WTC11 (cell line): Measurements from ENCODE around the gene LMF1. TPM values are rescaled to one million over a fixed set of nuclear protein-coding genes. Genes with fewer than 3 reads are reported as not detected.

Source experiments
- ATAC-seq: fragments of 200-7000 bp; cut with Tn5 transposase; 2 replicates; pipeline ENCODE4 v1.10.0; 2021; ENCODE audit warnings: mild to moderate bottlenecking, moderate library complexity
- CTCF ChIA-PET: fragments of 300-600 bp; sonication (Branson Sonifier 250); formaldehyde crosslinking; loops from one replicate; lab custom pipeline; 2021; ENCODE audit warnings: antibody characterized with exemption; lab: Charles Lee
- POLR2A ChIA-PET: fragments of 350-600 bp; sonication (Branson Sonifier 250); formaldehyde crosslinking; loops from one replicate; lab custom pipeline; 2021; ENCODE audit warnings: antibody characterized with exemption; lab: Charles Lee
- DNase-seq: peaks from one replicate; pipeline ENCODE4 v3.0.0; 2021; ENCODE audit warnings: low spot score
- H3K27ac Mint-ChIP-seq: 2 replicates; pipeline ENCODE4 v1.8.0; 2021; ENCODE audit warnings: mixed read lengths
- H3K27me3 Mint-ChIP-seq: 2 replicates; pipeline ENCODE4 v1.8.0; 2021; ENCODE audit warnings: low read depth, mild to moderate bottlenecking, moderate library complexity, mixed read lengths
- H3K36me3 Mint-ChIP-seq: 2 replicates; pipeline ENCODE4 v1.8.0; 2021; ENCODE audit warnings: mixed read lengths
- H3K4me1 Mint-ChIP-seq: 2 replicates; pipeline ENCODE4 v1.8.0; 2022; ENCODE audit warnings: mixed read lengths
- H3K4me3 Mint-ChIP-seq: 2 replicates; pipeline ENCODE4 v1.8.0; 2021; ENCODE audit warnings: mild to moderate bottlenecking, moderate library complexity, mixed read lengths
- H3K9me3 Mint-ChIP-seq: 2 replicates; pipeline ENCODE4 v1.8.0; 2021; ENCODE audit warnings: mixed read lengths
- ATF6 ChIP-seq: sonication (generic); formaldehyde crosslinking; IDR thresholded peaks from 2 replicates; pipeline ENCODE4 v1.8.1; 2023; ENCODE audit warnings: mild to moderate bottlenecking, missing genetic modification reagents
- CBFB ChIP-seq: sonication (generic); formaldehyde crosslinking; IDR thresholded peaks from 2 replicates; pipeline ENCODE4 v1.8.1; 2022; ENCODE audit warnings: mild to moderate bottlenecking, low read depth, missing genetic modification reagents
- CREM ChIP-seq: sonication (generic); formaldehyde crosslinking; IDR thresholded peaks from 2 replicates; pipeline ENCODE4 v1.8.1; 2022; ENCODE audit warnings: mild to moderate bottlenecking, missing genetic modification reagents, moderate library complexity
- ETV6 ChIP-seq: sonication (generic); formaldehyde crosslinking; IDR thresholded peaks from 2 replicates; pipeline ENCODE4 v1.8.1; 2022; ENCODE audit warnings: mild to moderate bottlenecking, missing genetic modification reagents
- FOXJ3 ChIP-seq: sonication (generic); formaldehyde crosslinking; IDR thresholded peaks from 2 replicates; pipeline ENCODE4 v1.9.0; 2021; ENCODE audit warnings: missing genetic modification reagents, mild to moderate bottlenecking, borderline replicate concordance
- KAT7 ChIP-seq: sonication (generic); formaldehyde crosslinking; IDR thresholded peaks from 2 replicates; pipeline ENCODE4 v1.8.1; 2023; ENCODE audit warnings: missing genetic modification reagents, mild to moderate bottlenecking, borderline replicate concordance
- OVOL2 ChIP-seq: fragments of 250-450 bp; sonication (Bioruptor Pico); IDR thresholded peaks from 2 replicates; pipeline ENCODE4 v1.9.0; 2021; ENCODE audit warnings: mild to moderate bottlenecking, borderline replicate concordance
- PRRX2 ChIP-seq: fragments of 250-450 bp; sonication (Bioruptor Pico); IDR thresholded peaks from 2 replicates; pipeline ENCODE4 v1.8.0; 2021; ENCODE audit warnings: mild to moderate bottlenecking
- SOX15 ChIP-seq: fragments of 250-450 bp; sonication (Bioruptor Pico); IDR thresholded peaks from 2 replicates; pipeline ENCODE4 v1.9.0; 2021; ENCODE audit warnings: mild to moderate bottlenecking
- USF1 ChIP-seq: sonication (generic); formaldehyde crosslinking; IDR thresholded peaks from 2 replicates; pipeline ENCODE4 v1.8.0; 2022; ENCODE audit warnings: mild to moderate bottlenecking, missing genetic modification reagents
- ZNF138 ChIP-seq: sonication (generic); formaldehyde crosslinking; conservative IDR thresholded peaks from 2 replicates; pipeline ENCODE4 v1.8.1; 2022; ENCODE audit warnings: mild to moderate bottlenecking, moderate library complexity, missing genetic modification reagents
- ZNF219 ChIP-seq: sonication (generic); formaldehyde crosslinking; IDR thresholded peaks from 2 replicates; pipeline ENCODE4 v1.8.0; 2023; ENCODE audit warnings: missing genetic modification reagents, mild to moderate bottlenecking, borderline replicate concordance
- ZNF423 ChIP-seq: fragments of 250-450 bp; sonication (Bioruptor Pico); IDR thresholded peaks from 2 replicates; pipeline ENCODE4 v2.1.2; 2022; ENCODE audit warnings: mild to moderate bottlenecking, moderate library complexity
- ZNF671 ChIP-seq: fragments of 250-450 bp; sonication (Bioruptor Pico); IDR thresholded peaks from 2 replicates; pipeline ENCODE4 v1.8.0; 2021; ENCODE audit warnings: mild to moderate bottlenecking
- total RNA-seq: library from RNA; stranded (reverse); gene quantifications from 3 replicates; pipeline ENCODE4 v1.2.3, GENCODE V29; 2021
- TF ChIP-seq, protein P1 (sequence below): sonication (generic); formaldehyde crosslinking; IDR thresholded peaks from 2 replicates; pipeline ENCODE4 v1.8.0; 2023; ENCODE audit warnings: mild to moderate bottlenecking, missing genetic modification reagents
- TF ChIP-seq, protein P2 (sequence below): sonication (generic); formaldehyde crosslinking; IDR thresholded peaks from 2 replicates; pipeline ENCODE4 v1.8.1; 2023; ENCODE audit warnings: mild to moderate bottlenecking, moderate library complexity, missing genetic modification reagents

Gene LMF1
- total RNA-seq, 1 experiment from 2014 or later: 10.5 TPM

DNA sequence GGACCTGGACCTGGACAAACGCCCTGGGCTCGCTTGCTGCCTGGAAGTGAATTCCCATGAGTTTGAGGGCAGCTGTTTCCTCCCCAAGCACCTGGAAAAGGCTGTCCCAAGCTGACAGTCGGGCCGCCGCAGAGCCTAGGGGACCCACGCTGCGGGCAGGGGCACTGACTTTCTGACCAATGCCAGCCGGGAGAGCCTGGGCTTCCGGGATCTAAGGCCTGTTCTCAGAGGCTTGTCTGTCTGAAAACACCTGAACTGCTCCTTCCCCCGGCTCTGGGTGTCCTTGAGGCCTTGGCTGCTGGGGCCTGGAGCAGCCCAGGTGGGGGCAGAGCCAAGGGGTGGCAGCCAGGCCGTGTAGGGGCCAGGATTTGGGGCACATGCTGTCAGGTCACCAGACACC is 72.6 kb downstream of the LMF1 start (continued):
- TF ChIP-seq, protein P1, sequence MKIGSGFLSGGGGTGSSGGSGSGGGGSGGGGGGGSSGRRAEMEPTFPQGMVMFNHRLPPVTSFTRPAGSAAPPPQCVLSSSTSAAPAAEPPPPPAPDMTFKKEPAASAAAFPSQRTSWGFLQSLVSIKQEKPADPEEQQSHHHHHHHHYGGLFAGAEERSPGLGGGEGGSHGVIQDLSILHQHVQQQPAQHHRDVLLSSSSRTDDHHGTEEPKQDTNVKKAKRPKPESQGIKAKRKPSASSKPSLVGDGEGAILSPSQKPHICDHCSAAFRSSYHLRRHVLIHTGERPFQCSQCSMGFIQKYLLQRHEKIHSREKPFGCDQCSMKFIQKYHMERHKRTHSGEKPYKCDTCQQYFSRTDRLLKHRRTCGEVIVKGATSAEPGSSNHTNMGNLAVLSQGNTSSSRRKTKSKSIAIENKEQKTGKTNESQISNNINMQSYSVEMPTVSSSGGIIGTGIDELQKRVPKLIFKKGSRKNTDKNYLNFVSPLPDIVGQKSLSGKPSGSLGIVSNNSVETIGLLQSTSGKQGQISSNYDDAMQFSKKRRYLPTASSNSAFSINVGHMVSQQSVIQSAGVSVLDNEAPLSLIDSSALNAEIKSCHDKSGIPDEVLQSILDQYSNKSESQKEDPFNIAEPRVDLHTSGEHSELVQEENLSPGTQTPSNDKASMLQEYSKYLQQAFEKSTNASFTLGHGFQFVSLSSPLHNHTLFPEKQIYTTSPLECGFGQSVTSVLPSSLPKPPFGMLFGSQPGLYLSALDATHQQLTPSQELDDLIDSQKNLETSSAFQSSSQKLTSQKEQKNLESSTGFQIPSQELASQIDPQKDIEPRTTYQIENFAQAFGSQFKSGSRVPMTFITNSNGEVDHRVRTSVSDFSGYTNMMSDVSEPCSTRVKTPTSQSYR (CRISPR knock-in tag): no peak
- TF ChIP-seq ETV6 (CRISPR knock-in tag) (no peak), PRRX2 (no peak)

GRCh38 chr16:897701-898100 is 73.1 kb downstream of the LMF1 start:
- Mint-ChIP-seq H3K9me3 (no peaks in the 10 kb centered on the region), H3K27me3 (no peaks in the 10 kb centered on the region), H3K36me3 (no peaks in the 10 kb centered on the region), H3K4me1 (no peaks in the 10 kb centered on the region), H3K4me3 (no peak overlapping the region), H3K27ac (no peak overlapping the region)
- CTCF ChIA-PET: interaction anchor here (0.8 kb wide), 1 partner anchor 159 kb away, joined by 3 read pairs; no protein-coding TSS in a partner anchor
- ATAC-seq: no peak
- POLR2A ChIA-PET: no interaction called here
- DNase-seq: no peak
- TF ChIP-seq PRRX2: no peak
- no peak for TF ChIP-seq CREM (CRISPR knock-in tag)
- TF ChIP-seq ATF6 (CRISPR knock-in tag): no peak
- no peak for TF ChIP-seq ZNF138 (CRISPR knock-in tag)
- TF ChIP-seq, protein P2, sequence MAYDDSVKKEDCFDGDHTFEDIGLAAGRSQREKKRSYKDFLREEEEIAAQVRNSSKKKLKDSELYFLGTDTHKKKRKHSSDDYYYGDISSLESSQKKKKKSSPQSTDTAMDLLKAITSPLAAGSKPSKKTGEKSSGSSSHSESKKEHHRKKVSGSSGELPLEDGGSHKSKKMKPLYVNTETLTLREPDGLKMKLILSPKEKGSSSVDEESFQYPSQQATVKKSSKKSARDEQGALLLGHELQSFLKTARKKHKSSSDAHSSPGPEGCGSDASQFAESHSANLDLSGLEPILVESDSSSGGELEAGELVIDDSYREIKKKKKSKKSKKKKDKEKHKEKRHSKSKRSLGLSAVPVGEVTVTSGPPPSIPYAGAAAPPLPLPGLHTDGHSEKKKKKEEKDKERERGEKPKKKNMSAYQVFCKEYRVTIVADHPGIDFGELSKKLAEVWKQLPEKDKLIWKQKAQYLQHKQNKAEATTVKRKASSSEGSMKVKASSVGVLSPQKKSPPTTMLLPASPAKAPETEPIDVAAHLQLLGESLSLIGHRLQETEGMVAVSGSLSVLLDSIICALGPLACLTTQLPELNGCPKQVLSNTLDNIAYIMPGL (CRISPR knock-in tag): no peak
- TF ChIP-seq FOXJ3 (CRISPR knock-in tag): no peak
- no peak for TF ChIP-seq ZNF671
- TF ChIP-seq CBFB: no peak
- TF ChIP-seq KAT7 (CRISPR knock-in tag): no peak
- no peak for TF ChIP-seq OVOL2 (CRISPR knock-in tag)
- no peak for TF ChIP-seq ZNF219
- no peak for TF ChIP-seq SOX15 (CRISPR knock-in tag)

DNA sequence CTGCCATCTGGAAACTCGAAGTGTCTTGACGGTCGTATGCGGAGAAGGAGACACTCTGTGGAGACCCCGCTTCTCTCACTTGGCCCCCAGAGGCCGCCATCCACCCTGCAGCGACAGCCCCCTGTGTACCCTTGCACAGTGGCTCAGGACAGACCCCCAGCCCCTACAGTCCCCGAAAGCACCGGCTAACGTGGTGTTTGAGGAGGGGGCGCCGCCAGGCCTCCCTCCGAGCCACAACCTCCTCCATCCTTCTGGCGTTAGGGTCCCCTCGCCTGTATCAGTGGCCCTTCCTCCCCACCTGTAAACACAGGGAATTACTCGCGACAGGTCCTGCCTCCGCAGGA is 73.6 kb downstream of the LMF1 start:
- CTCF ChIA-PET: no interaction called here

More for the DNA sequence above, 73.6 kb downstream of the LMF1 start:
- POLR2A ChIA-PET: no interaction called here
- no peaks in the 10 kb centered on the region for H3K27me3 Mint-ChIP-seq
- ATAC-seq (peak; percentile 27; the same call in 1 of the 2 replicates), DNase-seq (no peak)
- no peak overlapping the region for H3K4me3 Mint-ChIP-seq
- no peaks in the 10 kb centered on the region for H3K36me3 Mint-ChIP-seq
- no peaks in the 10 kb centered on the region for H3K4me1 Mint-ChIP-seq
- H3K9me3 Mint-ChIP-seq: no peaks in the 10 kb centered on the region
- TF ChIP-seq USF1 (CRISPR knock-in tag) (no peak), ZNF423 (CRISPR knock-in tag) (no peak)
- peak overlapping the region; percentile 94 for H3K27ac Mint-ChIP-seq
